HepG2 (cell line): ENCODE results near the gene CHD2. TPM values are rescaled to one million over a fixed set of nuclear protein-coding genes. Genes with fewer than 3 reads are reported as not detected.

Experiments used
- ATAC-seq: fragments of 200-7000 bp; cut with Tn5 transposase; 3 replicates; pipeline ENCODE4 v1.9.1; 2020; ENCODE audit warnings: mild to moderate bottlenecking, moderate library complexity
- BruUV-seq: library from RNA; stranded (reverse); fragments of 400-500 nt; replicated peaks from 2 replicates; lab custom pipeline; 2021; lab: Mats Ljungman, UMichigan
- CTCF ChIA-PET: fragments of 300-600 bp; formaldehyde crosslinking; extraction: SDS; loops from one replicate; lab custom pipeline; 2021; ENCODE audit warnings: low total read pairs, inconsistent platforms, low intra/inter-chr PET ratio; lab: Yijun Ruan, JAX
- POLR2A ChIA-PET: fragments of 350-600 bp; sonication (Branson Sonifier 250); formaldehyde crosslinking; loops from one replicate; lab custom pipeline; 2020; ENCODE audit warnings: antibody characterized with exemption, inconsistent platforms; lab: Yijun Ruan, JAX
- DNase-seq: peaks from one replicate; pipeline ENCODE4 v3.0.0-alpha.2; 2015; ENCODE audit warnings: low spot score
- FAIRE-seq: peaks from 3 replicates; lab custom pipeline; 2011; peaks lifted over from hg19 to GRCh38; lab: Jason Lieb, UNC
- H2AFZ ChIP-seq: one replicate; pipeline ENCODE4 v1.6.1; 2011; ENCODE audit warnings: low read length, inconsistent platforms
- H3K27ac ChIP-seq: fragments of 300-600 bp; 3 replicates; pipeline ENCODE4 v1.8.0; 2011; ENCODE audit warnings: mixed run types, mild to moderate bottlenecking, mixed read lengths, low read length, inconsistent platforms; ENCODE audit not compliant: insufficient read depth; ENCODE audit errors: extremely low read length
- H3K27me3 ChIP-seq, 2 experiments: fragments of 200-600 bp in 1 of 2; 2 replicates in 1 of 2; 3 replicates in 1 of 2; pipeline versions ENCODE4 v1.6.0 to v1.8.0; 2011; ENCODE audit warnings: low read length in 2 of 2, mild to moderate bottlenecking in 2 of 2, moderate library complexity in 2 of 2, inconsistent platforms in 1 of 2; ENCODE audit not compliant: insufficient read depth in 2 of 2, control insufficient read depth in 1 of 2
- H3K36me3 ChIP-seq, 2 experiments: fragments of 200-600 bp in 1 of 2; replicated peaks in 1 of 2; 2 replicates in 1 of 2; 3 replicates in 1 of 2; pipeline versions ENCODE4 v1.5.1 to v1.8.0; 2011; ENCODE audit warnings: low read length in 2 of 2, inconsistent platforms in 1 of 2; ENCODE audit not compliant: insufficient read depth in 2 of 2, control insufficient read depth in 1 of 2
- H3K4me1 ChIP-seq: 2 replicates; pipeline ENCODE4 v1.5.1; 2012; ENCODE audit warnings: low read length, inconsistent platforms; ENCODE audit not compliant: insufficient read depth
- H3K4me2 ChIP-seq: 2 replicates; pipeline ENCODE4 v1.6.0; 2011; ENCODE audit warnings: low read depth, low read length, inconsistent platforms
- H3K4me3 ChIP-seq, 3 experiments: fragments of 200-600 bp in 1 of 3; sonication (generic), shearing (Covaris generic) in 1 of 3; replicated peaks in 1 of 3; 2 replicates each; pipeline ENCODE4 v1.5.1; 2011 to 2016; ENCODE audit warnings: low read length in 3 of 3, inconsistent platforms in 2 of 3, low read depth in 2 of 3, mild to moderate bottlenecking in 2 of 3, control low read depth in 1 of 3, mixed read lengths in 1 of 3; ENCODE audit not compliant: insufficient read depth in 1 of 3
- H3K79me2 ChIP-seq: one replicate; pipeline ENCODE4 v1.6.1; 2011; ENCODE audit warnings: low read length, inconsistent platforms; ENCODE audit not compliant: insufficient read depth
- H3K9ac ChIP-seq: 2 replicates; pipeline ENCODE4 v1.6.0; 2011; ENCODE audit warnings: mild to moderate bottlenecking, low read depth, low read length, inconsistent platforms; ENCODE audit not compliant: insufficient read depth
- H3K9me3 ChIP-seq: 2 replicates; pipeline ENCODE4 v1.5.1; 2012; ENCODE audit warnings: mild to moderate bottlenecking, low read length
- H4K20me1 ChIP-seq: 2 replicates; pipeline ENCODE4 v1.6.0; 2011; ENCODE audit warnings: inconsistent platforms, mild to moderate bottlenecking, low read length, moderate library complexity; ENCODE audit not compliant: insufficient read depth
- KIAA2018 ChIP-seq: sonication (generic); formaldehyde crosslinking; IDR thresholded peaks from 2 replicates; pipeline ENCODE4 v1.5.0; 2020; ENCODE audit warnings: mild to moderate bottlenecking, missing genetic modification reagents, borderline replicate concordance
- POLR2AphosphoS2 ChIP-seq: IDR thresholded peaks from 2 replicates; pipeline ENCODE4 v1.6.1; 2011; ENCODE audit warnings: low read depth, low read length, improper control_type of control experiment
- RBM22 ChIP-seq: fragments of 200-400 bp; formaldehyde crosslinking; optimal IDR thresholded peaks from 2 replicates; pipeline ENCODE3; 2017; ENCODE audit warnings: mild to moderate bottlenecking, low read length, moderate library complexity
- WGBS: methylation state at CpG from one replicate; pipeline ENCODE4 v1.1.6; 2017; ENCODE audit warnings: low lambda C conversion rate; 5-methylcytosine and 5-hydroxymethylcytosine counted together
- in situ Hi-C: cut with HindIII; loops from 2 replicates; pipeline ENCODE4 v1.10.0; 2017; ENCODE audit warnings: low pct_unique_long_range_greater_than_20kb; ENCODE audit not compliant: extremely low pct_ligation_motif_present
- intact Hi-C: fragments of 100-400 bp; cut with micrococcal nuclease; formaldehyde crosslinking; loops from one replicate; pipeline ENCODE4 v1.10.0; 2022; ENCODE audit not compliant: unreplicated experiment
- polyA plus RNA-seq, 8 experiments: library from polyadenylated mRNA; depleted of rRNA in 3 of 8; stranded (reverse) in 7 of 8; unstranded in 1 of 8; fragments of >200 nt; fragmentation: Illumina TruSeq in 4 of 8; extraction: Trizol in 4 of 8; gene quantifications; 2 replicates each; pipeline versions ENCODE4 v1.2.1 to v1.2.3, GENCODE V29; 2011 to 2016; ENCODE audit warnings: low read depth in 4 of 8, missing spikeins in 1 of 8, mixed read lengths in 1 of 8; ENCODE audit not compliant: insufficient read depth in 1 of 8
- total RNA-seq, 5 experiments: library from RNA; depleted of rRNA; stranded (reverse); fragments of >200 nt; fragmentation: Illumina TruSeq; extraction: Trizol; gene quantifications; 2 replicates each; pipeline ENCODE4 v1.2.3, GENCODE V29; 2016; ENCODE audit warnings: low read depth in 1 of 5
- TF ChIP-seq, protein P1 (sequence below): sonication (generic); formaldehyde crosslinking; IDR thresholded peaks from 2 replicates; pipeline ENCODE4 v1.5.1; 2020; ENCODE audit warnings: mild to moderate bottlenecking, missing genetic modification reagents, borderline replicate concordance

Gene CHD2
- total and polyA plus RNA-seq, 2 of the 13 experiments (the other 11 are each of a cell fraction or from before 2014, with no cell fraction given): 54.0 to 54.1 TPM

DNA sequence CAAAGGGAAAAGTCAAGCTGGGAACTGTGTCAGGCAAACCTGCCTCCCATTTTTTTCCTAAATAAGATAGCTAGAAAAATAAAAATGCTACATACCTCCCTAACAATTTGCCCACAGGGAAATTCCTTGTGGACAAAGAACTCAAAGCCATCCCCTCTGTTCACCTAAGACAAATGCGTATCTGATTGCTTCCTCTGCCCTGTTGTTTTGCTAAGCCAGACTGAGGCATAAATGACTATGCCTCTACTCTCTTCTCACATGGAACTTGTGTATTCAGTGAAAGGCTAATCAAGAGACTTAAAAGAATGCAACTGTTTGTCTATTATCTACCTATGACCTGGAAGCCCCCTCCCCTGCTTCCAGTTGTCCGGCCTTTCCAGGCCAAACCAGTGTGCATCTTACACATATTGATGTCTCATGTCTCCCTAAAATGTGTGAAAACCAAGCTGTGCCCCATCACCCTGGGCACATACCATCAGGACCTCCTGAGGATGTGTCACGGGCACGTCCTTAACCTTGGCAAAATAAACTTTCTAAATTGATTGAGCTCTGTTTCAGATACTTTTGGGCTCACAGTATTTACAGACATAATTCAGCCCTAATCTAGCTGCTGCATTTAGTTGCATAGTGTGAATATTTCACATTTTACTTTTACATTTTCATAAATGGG is 15.8 kb downstream of the CHD2 start:
- Histone ChIP-seq H3K9ac (no peak overlapping the region), H3K9me3 (no peaks in the 10 kb centered on the region), H3K36me3 (peaks cover 2 to 4% of the 10 kb centered on the region in 2 experiments; a peak in 4 of 5 replicates), H3K4me1 (peaks cover 99% of the 10 kb centered on the region), H3K4me2 (no peak overlapping the region), H3K79me2 (peaks cover 98% of the 10 kb centered on the region), H3K27ac (no peak overlapping the region), H4K20me1 (peaks cover 48% of the 10 kb centered on the region), H3K27me3 (no peaks in the 10 kb centered on the region), H3K4me3 (no peak overlapping the region)
- intact Hi-C loops: no loop called here
- 91% methylated on average over 4 of the region's 4 CpGs for WGBS
- ChIA-PET POLR2A (interaction anchor here (0.7 to 8.4 kb wide), 6 partner anchors 8 to 112 kb away, joined by 3 to 62 read pairs (median 9); partner anchors contain the start of gene CHD2), CTCF (interaction anchor here (0.6 kb wide), 1 partner anchor 35 kb away, joined by 3 read pairs; no protein-coding TSS in a partner anchor)
- in situ Hi-C loops: no loop called here
- FAIRE-seq: no peak
- ATAC-seq: no peak
- no TSS peak for BruUV-seq
- DNase-seq: no peak
- TF ChIP-seq, protein P1, sequence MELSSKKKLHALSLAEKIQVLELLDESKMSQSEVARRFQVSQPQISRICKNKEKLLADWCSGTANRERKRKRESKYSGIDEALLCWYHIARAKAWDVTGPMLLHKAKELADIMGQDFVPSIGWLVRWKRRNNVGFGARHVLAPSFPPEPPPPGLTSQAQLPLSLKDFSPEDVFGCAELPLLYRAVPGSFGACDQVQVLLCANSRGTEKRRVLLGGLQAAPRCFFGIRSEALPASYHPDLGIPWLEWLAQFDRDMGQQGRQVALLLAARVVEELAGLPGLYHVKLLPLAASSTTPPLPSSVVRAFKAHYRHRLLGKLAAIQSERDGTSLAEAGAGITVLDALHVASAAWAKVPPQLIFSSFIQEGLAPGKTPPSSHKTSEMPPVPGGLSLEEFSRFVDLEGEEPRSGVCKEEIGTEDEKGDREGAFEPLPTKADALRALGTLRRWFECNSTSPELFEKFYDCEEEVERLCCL (CRISPR knock-in tag): no peak
- TF ChIP-seq KIAA2018 (no peak), POLR2AphosphoS2 (0 out of 2 replicates have a peak, but pooled peaks have one; percentile 31), RBM22 (peak; percentile 72)
- TF ChIP-seq, all 625 proteins: peak for 2
- no peak overlapping the region for H2AFZ ChIP-seq
